ENCODE data around the gene MAP3K20. TPM values are rescaled to one million over a fixed set of nuclear protein-coding genes. Genes with fewer than 3 reads are reported as not detected.

MAP3K20 gene
- total and polyA plus RNA-seq, 2 of the 8 experiments (the other 6 are each of a cell fraction or from before 2014, with no cell fraction given), result 3.1 to 11.1 TPM

DNA sequence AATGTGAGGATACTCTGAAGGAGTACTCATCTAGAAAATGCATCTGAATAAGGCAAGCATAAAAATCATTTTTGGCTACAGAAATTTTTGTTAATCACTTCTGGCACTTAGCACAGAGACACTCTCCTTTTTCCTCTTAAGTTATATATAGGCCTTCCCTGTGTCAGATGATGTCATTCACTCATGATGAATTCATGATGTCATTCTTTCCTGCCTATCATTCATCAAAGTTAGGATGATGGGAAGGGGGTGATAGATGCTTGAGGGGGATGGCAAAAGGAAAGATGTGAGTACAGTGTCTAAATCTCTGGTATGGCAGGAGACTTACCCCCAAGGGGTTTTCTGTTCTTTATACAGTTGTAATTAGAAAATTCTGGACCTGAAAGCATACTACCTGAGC is 42.0 kb downstream of the MAP3K20 start (continued):
- TF ChIP-seq, protein P1, sequence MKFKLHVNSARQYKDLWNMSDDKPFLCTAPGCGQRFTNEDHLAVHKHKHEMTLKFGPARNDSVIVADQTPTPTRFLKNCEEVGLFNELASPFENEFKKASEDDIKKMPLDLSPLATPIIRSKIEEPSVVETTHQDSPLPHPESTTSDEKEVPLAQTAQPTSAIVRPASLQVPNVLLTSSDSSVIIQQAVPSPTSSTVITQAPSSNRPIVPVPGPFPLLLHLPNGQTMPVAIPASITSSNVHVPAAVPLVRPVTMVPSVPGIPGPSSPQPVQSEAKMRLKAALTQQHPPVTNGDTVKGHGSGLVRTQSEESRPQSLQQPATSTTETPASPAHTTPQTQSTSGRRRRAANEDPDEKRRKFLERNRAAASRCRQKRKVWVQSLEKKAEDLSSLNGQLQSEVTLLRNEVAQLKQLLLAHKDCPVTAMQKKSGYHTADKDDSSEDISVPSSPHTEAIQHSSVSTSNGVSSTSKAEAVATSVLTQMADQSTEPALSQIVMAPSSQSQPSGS (IDR thresholded peaks at IDR 0.05; ENCODE audit: low read length), result no peak
- no peak for TF ChIP-seq MAFK (IDR thresholded peaks at IDR 0.05; ENCODE audit: low read depth, low read length)
- no peak for TF ChIP-seq CBX5 (IDR thresholded peaks at IDR 0.05; ENCODE audit: low read depth, low read length)

All from H1 (cell line).